ENCODE results near the gene DPP10.

GRCh38 chr2:114614592-114614991, 172.2 kb downstream of the DPP10 start:
- TF ChIP-seq TARDBP (IDR thresholded peaks at IDR 0.05) (no peak), FOXM1 (IDR thresholded peaks at IDR 0.05; ENCODE audit: borderline replicate concordance) (no peak), ELF4 (IDR thresholded peaks at IDR 0.05) (no peak), FOXA1 (IDR thresholded peaks at IDR 0.05) (no peak), BHLHE40 (IDR thresholded peaks at IDR 0.05; ENCODE audit: borderline replicate concordance) (no peak), LEF1 (IDR thresholded peaks at IDR 0.05; ENCODE audit: borderline replicate concordance) (no peak), SUZ12 (IDR thresholded peaks at IDR 0.05) (no peak), FOXK2 (IDR thresholded peaks at IDR 0.05) (no peak)
